Right ventricle myocardium inferior (tissue), 1 donor: ENCODE results near the gene CTSA. TPM values are rescaled to one million over a fixed set of nuclear protein-coding genes. Genes with fewer than 3 reads are reported as not detected.

Experiments
- ATAC-seq: fragments of 200-7000 bp; cut with Tn5 transposase; one replicate; pipeline ENCODE4 v1.9.1; 2020; ENCODE audit warnings: mild to moderate bottlenecking, moderate library complexity
- DNase-seq: peaks from one replicate; pipeline ENCODE4 v3.0.0; 2021; ENCODE audit errors: missing footprints
- intact Hi-C: fragments of 100-400 bp; cut with DNase I; formaldehyde crosslinking; loops from one replicate; pipeline ENCODE4 v1.11.0; 2022
- total RNA-seq: library from RNA; stranded (reverse); fragmentation: NEBNext Ultra II Directional; extraction: Animal tissue kit (Norgen Biotek cat#: 25700); gene quantifications from one replicate; pipeline ENCODE4 v1.2.1, GENCODE V29; 2021
- donor health status: DM: no; HTN: yes; CAD: no; lungs with severe emphysema.

Gene CTSA
- total RNA-seq, 1 donor from 2014 or later: 113 TPM

DNA sequence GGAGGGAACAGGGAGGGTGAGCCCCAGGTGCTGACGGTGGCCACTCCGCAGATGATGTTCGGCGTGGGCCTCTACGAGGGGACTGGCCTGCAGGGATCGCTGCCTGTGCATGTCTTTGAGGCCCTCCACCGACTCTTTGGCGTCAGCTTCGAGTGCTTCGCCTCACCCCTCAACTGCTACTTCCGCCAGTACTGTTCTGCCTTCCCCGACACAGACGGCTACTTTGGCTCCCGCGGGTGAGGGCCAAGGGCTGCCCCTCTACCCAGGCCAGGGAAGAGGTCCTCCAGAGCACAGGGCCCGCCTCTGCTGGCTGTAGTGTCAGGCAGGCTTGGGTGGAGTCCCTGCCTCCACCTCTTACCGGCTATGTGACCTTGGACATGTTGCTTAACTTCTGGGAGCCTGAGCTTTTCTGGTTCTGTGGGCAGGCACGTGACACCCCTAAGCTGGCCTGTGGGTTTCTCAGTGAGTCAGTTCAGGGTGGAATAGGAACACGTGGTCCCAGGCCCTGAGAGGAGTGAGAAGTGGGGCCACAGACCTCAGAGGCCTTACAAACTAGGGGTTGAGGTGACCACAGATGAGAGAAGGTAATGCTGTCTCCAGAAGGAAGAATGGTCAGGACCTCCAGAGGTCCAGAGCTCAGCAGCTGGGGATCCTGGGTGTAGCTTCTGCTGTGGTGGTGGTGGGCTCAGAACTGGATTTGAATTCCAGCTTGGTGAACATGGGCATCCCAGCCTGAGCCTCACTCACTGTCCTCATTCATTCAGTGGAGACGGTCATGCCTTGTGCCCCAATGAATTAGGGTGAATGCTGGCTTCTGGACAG is 55.2 kb downstream of the CTSA start:
- DNase-seq (peak; percentile 69), ATAC-seq (peak; percentile 41)
- intact Hi-C loops: no loop called here

GRCh38 chr20:45947110-45947866 is 56.2 kb downstream of the CTSA start:
- DNase-seq (peak; percentile 26), ATAC-seq (no peak)
- intact Hi-C loops: no loop called here

DNA sequence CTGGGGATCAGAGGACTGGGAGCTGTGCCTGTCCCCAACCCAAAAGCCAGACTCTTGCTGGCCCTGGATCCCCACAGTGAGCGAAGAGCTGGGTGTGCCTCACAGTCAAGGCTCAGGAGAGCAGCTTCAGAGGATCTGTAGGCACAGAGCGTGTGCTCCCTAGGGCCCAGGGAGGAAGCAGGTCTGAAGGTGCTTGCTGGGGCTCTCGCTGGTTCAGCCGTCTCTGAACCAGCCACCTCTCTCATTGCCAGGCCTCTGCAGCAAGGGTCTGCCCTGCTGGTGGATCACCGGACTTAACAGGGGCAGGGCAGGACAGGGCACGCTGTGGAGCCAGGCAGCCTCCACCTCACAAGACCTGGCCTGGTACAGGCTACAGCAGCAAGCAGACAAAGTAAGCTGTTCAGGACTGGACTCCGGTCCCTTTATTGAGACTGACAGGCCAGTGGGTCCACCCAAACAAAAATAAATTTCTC is 57.2 kb downstream of the CTSA start:
- DNase-seq: no peak
- intact Hi-C loops: no loop called here
- no peak for ATAC-seq

Other genes with a start within 250 kb of the CTSA start
- gene WFDC11, start 221.1 kb upstream of the CTSA start, total RNA-seq: not detected
- gene WFDC13, start 189.3 kb upstream of the CTSA start, total RNA-seq: not detected
- not detected for gene WFDC10B, start 186.3 kb upstream of the CTSA start, total RNA-seq
- gene SPINT4, start 169.0 kb upstream of the CTSA start, total RNA-seq: not detected
- gene WFDC3, start 99.5 kb upstream of the CTSA start, total RNA-seq: 1.1 TPM
- 12.4 TPM for gene DNTTIP1, start 99.4 kb upstream of the CTSA start, total RNA-seq
- 1.7 TPM for gene UBE2C, start 78.7 kb upstream of the CTSA start, total RNA-seq
- gene TNNC2, start 64.0 kb upstream of the CTSA start, total RNA-seq: not detected
- gene SNX21, start 57.5 kb upstream of the CTSA start, total RNA-seq: 22.5 TPM
- gene ACOT8, start 33.9 kb upstream of the CTSA start, total RNA-seq: 29.4 TPM
- 2.1 TPM for gene ZSWIM3, start 33.7 kb upstream of the CTSA start, total RNA-seq
- gene ZSWIM1, start 10.1 kb upstream of the CTSA start, total RNA-seq: 11.4 TPM
- 2.0 TPM for gene SPATA25, start 3.7 kb upstream of the CTSA start, total RNA-seq
- 5.0 TPM for gene NEURL2, start 127 bp upstream of the CTSA start, total RNA-seq
- gene PLTP, start 20.8 kb downstream of the CTSA start, total RNA-seq: 156 TPM
- gene PCIF1, start 43.3 kb downstream of the CTSA start, total RNA-seq: 22.5 TPM
- gene ZNF335, start 80.9 kb downstream of the CTSA start, total RNA-seq: 9.7 TPM
- gene MMP9, start 117.6 kb downstream of the CTSA start, total RNA-seq: 1.1 TPM
- gene SLC12A5, start 137.9 kb downstream of the CTSA start, total RNA-seq: not detected
- gene NCOA5, start 198.6 kb downstream of the CTSA start, total RNA-seq: 19.4 TPM
- 8.0 TPM for gene CD40, start 227.0 kb downstream of the CTSA start, total RNA-seq